WERI-Rb-1 (cell line): ENCODE data around the gene RTP3.
"Not testable (repeated sequence)": the region's sequence is repeated elsewhere in the genome, so short reads cannot be mapped to it uniquely, and the experiment has no call there.

Experiments
- DNase-seq: peaks from one replicate; pipeline ENCODE4 v3.0.0-alpha.2; 2020
- H3K27ac ChIP-seq: fragments of 250-450 bp; sonication (Bioruptor Pico); 2 replicates; pipeline ENCODE4 v1.5.1; 2020; ENCODE audit warnings: mild to moderate bottlenecking, moderate library complexity
- H3K27me3 ChIP-seq: fragments of 250-450 bp; sonication (Bioruptor Pico); 2 replicates; pipeline ENCODE4 v1.5.1; 2021; ENCODE audit warnings: mild to moderate bottlenecking, low read depth, moderate library complexity; ENCODE audit not compliant: insufficient read depth, severe bottlenecking
- H3K36me3 ChIP-seq: fragments of 250-450 bp; sonication (Bioruptor Pico); 2 replicates; pipeline ENCODE4 v1.5.1; 2020; ENCODE audit warnings: mild to moderate bottlenecking, moderate library complexity
- H3K4me3 ChIP-seq: 2 replicates; pipeline ENCODE4 v1.5.1; 2011; ENCODE audit warnings: low read depth, mild to moderate bottlenecking, control low read depth, low read length
- H3K9me3 ChIP-seq: fragments of 250-450 bp; sonication (Bioruptor Pico); 2 replicates; pipeline ENCODE4 v1.5.1; 2021; ENCODE audit warnings: mild to moderate bottlenecking, moderate library complexity; ENCODE audit not compliant: severe bottlenecking
- TF ChIP-seq, protein P1 (sequence below): IDR thresholded peaks from 2 replicates; pipeline ENCODE4 v1.5.1; 2011; ENCODE audit warnings: low read depth, mild to moderate bottlenecking, control low read depth, inconsistent platforms, low read length

Gene RTP3

DNA sequence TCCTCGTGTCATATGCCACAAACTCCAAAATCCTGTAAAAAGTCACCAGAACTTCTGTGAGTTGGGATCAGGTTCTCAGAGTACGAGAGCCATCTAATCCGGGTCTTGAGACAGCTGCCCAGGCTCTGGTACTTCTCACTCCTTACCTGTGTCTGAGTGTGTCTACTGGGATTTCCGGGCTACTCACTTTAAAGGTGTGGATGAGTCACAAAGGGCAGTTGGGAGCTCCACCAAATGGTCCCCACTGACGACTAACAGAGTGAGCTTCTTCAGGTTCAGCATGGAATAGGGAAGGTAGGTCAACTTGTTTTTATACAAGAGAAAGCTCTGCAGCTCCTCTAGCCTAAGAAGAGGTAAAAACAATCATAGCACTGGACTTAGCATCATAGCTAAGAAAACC, 29.5 kb downstream of the RTP3 start:
- no peaks in the 10 kb centered on the region for H3K36me3 ChIP-seq
- no peak overlapping the region for H3K4me3 ChIP-seq
- no peak overlapping the region for H3K27ac ChIP-seq
- H3K27me3 ChIP-seq = no peaks in the 10 kb centered on the region
- TF ChIP-seq, protein P1, sequence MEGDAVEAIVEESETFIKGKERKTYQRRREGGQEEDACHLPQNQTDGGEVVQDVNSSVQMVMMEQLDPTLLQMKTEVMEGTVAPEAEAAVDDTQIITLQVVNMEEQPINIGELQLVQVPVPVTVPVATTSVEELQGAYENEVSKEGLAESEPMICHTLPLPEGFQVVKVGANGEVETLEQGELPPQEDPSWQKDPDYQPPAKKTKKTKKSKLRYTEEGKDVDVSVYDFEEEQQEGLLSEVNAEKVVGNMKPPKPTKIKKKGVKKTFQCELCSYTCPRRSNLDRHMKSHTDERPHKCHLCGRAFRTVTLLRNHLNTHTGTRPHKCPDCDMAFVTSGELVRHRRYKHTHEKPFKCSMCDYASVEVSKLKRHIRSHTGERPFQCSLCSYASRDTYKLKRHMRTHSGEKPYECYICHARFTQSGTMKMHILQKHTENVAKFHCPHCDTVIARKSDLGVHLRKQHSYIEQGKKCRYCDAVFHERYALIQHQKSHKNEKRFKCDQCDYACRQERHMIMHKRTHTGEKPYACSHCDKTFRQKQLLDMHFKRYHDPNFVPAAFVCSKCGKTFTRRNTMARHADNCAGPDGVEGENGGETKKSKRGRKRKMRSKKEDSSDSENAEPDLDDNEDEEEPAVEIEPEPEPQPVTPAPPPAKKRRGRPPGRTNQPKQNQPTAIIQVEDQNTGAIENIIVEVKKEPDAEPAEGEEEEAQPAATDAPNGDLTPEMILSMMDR = no peak
- no peaks in the 10 kb centered on the region for H3K9me3 ChIP-seq
- no peak for DNase-seq

DNA sequence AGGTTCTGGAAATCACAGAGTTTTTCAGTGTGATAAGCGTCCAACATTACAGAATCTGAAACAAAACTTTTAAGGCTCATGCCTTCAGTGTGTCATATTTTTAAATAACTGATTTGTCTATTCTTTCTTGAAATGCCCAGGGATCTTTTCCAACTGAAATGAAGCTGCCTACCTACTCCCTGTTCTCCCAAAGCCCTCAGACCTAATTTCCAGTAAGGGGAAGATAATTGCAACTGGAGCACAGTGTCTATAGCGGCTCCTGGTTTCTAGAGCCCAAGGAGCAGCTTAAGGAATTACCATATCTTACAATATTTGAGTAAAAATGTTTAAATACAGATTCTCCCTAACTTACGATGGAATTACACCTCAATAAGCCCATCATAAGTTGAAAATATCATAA, 35.3 kb downstream of the RTP3 start:
- Histone ChIP-seq H3K36me3 (no peaks in the 10 kb centered on the region), H3K27ac (no peak overlapping the region), H3K4me3 (no peak overlapping the region), H3K27me3 (no peaks in the 10 kb centered on the region), H3K9me3 (no peaks in the 10 kb centered on the region)
- DNase-seq = no peak
- TF ChIP-seq, protein P1 = no peak

DNA sequence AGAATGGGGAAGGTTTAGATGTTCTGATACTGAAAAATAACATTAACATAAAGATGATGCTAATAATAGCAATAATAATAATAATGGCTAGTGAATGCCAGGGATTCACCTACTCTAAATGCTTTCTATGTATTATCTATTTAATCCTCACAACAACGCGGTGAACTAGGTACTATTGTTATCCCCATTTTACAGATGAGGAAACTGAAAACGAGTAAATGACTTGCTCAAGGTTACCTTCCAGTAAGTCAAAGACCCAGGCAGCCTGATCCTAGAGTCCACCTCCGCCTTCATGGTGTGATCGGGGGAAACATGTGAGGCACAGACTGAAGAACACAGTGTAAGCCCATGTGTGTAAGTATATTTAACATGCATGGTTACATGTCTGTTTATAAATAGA, 38.0 kb downstream of the RTP3 start:
- Histone ChIP-seq H3K36me3 (no peaks in the 10 kb centered on the region), H3K27ac (no peak overlapping the region), H3K9me3 (no peaks in the 10 kb centered on the region), H3K4me3 (no peak overlapping the region), H3K27me3 (no peaks in the 10 kb centered on the region)
- no peak for DNase-seq
- TF ChIP-seq, protein P1 = no peak

DNA sequence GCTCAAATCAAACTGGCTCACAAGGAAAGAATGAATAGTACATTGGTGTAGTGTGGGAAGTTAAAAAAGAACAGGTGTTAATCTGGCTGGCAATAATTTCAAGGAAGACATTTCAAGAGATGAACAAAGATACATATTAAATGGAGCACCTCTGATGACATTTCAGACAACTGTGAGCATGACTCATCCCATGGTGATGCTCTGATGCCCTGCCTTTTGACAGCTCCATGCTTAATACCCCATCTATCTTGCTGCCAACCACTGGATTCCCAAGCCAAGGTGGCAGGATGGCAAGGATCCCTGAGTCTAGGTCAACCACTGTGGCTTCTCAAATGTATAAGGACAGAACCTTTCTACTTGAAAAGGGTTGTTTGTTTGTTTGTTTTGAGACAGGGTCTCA, 39.0 kb downstream of the RTP3 start:
- no peaks in the 10 kb centered on the region for H3K36me3 ChIP-seq
- TF ChIP-seq, protein P1 = no peak
- no peaks in the 10 kb centered on the region for H3K27me3 ChIP-seq
- DNase-seq = no peak
- no peak overlapping the region for H3K4me3 ChIP-seq
- H3K9me3 ChIP-seq = no peaks in the 10 kb centered on the region
- no peak overlapping the region for H3K27ac ChIP-seq

DNA sequence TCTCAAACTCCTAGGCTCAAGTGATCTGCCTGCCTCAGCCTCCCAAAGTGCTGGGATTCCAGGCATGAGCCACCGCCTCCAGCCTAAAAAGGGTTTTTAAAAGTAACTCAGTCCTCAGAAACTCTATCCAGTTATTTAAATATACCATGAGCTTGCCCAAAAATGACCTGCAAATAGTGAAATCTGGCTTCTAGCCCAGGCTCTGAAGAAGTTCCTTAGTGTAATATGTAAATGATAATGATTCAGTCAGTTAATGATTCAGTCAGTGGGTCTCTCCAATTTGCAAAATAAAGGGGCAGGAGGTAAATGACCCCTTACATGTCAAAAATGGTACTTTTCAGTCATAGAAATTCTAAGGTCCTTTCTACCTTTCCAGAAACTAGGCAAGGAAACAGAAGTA, 39.5 kb downstream of the RTP3 start:
- no peak for DNase-seq
- H3K36me3 ChIP-seq = no peaks in the 10 kb centered on the region
- TF ChIP-seq, protein P1 = no peak
- no peaks in the 10 kb centered on the region for H3K9me3 ChIP-seq
- H3K27ac ChIP-seq = no peak overlapping the region
- no peak overlapping the region for H3K4me3 ChIP-seq
- no peaks in the 10 kb centered on the region for H3K27me3 ChIP-seq

DNA sequence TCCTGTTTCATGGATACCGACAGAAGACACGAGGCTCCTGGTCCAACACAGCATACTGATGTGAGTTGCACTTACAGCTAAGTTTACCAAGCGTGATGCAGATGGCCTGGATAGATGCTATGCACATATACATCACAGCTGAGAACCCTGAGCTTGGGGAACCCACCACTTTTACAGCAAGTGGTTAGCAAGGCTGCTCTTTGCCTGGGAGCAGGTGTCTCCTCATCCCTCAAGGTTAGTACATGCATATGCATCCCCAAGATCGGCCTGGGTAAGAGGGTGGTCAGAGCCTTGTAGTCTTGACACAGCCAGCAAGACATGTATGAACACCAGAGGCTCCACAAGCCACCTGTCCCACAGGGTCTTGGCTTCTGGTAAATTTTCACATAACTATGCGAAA, 40.0 kb downstream of the RTP3 start:
- Histone ChIP-seq H3K36me3 (no peaks in the 10 kb centered on the region), H3K27me3 (no peaks in the 10 kb centered on the region), H3K27ac (no peak overlapping the region), H3K9me3 (no peaks in the 10 kb centered on the region), H3K4me3 (no peak overlapping the region)
- TF ChIP-seq, protein P1 = no peak
- no peak for DNase-seq

DNA sequence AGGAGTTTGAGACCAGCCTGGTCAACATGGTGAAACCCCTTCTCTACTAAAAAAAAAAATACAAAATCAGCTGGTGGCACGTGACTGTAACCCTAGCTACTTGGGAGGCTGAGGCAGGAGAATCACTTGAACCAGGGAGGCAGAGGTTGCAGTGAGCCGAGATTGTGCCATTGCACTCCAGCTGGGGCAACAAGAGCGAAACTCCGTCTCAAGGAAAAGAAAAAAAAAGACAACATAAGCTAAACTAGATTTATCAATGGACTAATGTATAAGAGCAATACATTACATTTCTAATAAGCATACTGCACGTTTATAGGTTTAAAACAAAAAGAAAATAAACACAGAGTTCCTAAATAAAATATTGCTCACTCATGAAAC, 40.6 kb downstream of the RTP3 start:
- H3K4me3 ChIP-seq, H3K36me3 ChIP-seq, H3K27me3 ChIP-seq, H3K9me3 ChIP-seq, H3K27ac ChIP-seq, DNase-seq: not testable (repeated sequence)
